GM19328 (cell line): Measurements from ENCODE around the gene ANKS1B.
"Not testable (repeated sequence)": the region's sequence is repeated elsewhere in the genome, so short reads cannot be mapped to it uniquely, and the experiment has no call there.

Experiments
- ATAC-seq: cut with Tn5 transposase; IDR thresholded peaks from one replicate; pipeline ENCODE4 v1.9.1; 2021; ENCODE audit warnings: mild to moderate bottlenecking, moderate library complexity; ENCODE audit not compliant: unreplicated experiment

The ANKS1B gene

DNA sequence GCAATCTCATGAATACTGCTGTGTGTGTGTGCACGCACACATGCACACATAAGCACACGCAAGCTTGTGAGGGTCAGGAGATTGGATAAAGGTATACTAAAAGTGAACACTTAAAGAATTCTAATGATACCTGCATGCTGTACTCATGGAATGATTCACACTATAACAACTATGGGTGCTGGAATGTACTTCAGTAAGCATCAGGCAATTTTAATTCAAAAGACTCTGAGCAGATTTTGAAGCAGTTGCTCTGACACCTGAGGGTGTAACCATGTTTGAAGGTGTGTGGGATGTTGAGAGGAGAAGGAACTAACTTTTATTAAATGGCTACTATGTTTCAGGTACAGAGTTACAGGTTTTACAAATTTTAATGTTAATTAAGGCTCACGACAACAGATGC lies 275.6 kb downstream of the ANKS1B start:
- ATAC-seq, result no peak

DNA sequence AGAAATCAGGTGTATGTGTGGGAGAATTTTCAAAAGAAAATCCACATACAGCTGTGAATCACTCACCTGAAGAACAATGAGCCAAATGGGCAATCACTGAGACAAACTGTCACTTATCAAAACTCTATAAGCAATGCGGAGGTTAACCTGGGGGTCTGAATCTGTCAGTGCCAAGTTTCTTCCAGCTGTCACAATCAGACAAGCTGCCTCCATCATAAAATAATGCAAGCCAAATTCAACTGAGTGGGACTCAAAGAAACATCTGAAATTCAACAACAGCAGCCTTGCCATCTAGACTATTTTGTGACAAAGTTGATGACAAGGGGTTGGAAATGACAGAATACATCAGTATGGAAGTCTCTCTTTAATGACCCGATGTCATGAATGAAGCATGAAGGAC lies 276.9 kb downstream of the ANKS1B start:
- no peak for ATAC-seq

DNA sequence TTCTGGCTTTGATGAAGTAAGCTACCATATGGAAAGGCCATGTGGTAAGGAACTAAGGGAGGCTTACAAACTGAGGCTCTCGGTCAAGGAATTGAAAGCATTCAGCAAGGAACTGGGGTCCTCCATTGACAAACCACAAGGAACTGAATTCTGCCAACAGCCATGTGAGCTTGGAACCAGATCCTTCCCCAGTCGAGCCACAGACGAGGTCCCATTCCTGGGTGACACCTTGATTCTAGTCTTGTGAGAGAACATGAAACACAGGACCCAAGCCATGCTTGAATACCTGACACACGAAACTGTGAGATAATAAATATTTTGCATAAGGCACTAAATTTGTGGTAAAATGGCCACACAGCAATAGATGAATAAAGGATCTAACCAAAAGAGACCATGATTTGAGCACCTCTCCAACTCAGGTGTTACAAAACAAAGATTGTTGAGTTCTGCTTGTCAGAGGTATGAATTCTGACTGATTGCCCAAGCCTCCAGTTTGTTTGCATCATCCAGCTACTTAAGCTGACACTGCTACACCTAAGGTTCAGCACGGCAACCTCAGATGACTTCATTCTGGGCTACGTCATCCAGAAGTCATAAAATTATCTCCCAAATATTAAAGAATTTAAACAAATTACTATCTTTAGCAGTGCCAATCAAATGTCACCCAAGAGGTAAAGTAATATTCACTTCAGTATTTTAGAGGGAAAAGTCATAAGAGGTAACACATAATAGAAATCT lies 277.8 kb downstream of the ANKS1B start:
- ATAC-seq, result no peak

DNA sequence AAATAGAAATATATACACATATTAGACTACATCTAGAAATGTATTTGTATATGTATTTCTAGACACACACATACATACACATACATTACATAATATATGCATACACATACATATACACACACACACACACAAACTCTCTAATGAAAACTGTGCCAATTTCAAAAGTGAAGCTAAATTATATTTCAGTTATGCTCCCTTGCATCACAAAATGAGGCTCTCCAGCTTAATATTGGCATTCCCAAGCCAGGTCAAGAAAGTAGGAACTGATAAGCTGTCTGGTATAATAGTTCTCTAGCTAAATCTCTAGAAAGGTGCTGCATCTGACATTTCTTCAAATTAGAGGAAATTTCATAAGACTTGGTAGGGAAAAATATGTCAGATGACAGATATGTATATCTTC lies 280.3 kb downstream of the ANKS1B start:
- ATAC-seq, result no peak

DNA sequence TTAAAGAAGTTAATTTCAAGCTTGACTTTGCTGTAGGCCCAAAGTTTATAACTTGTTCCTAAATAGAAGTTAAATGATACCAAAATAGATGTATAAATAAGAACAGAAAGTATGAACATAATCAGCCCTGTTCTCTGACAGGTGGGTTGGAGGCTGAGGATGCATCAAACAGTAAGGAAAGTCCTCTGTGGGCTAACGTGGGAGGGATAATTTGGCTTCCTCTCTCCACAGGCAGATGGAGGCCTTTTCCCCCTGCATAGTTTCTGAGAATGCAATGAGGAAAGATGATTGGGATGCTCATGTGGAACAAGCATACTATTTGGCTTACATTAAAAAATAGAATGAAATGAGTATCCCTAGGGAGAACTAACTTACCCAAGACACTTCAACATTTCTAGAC lies 280.7 kb downstream of the ANKS1B start:
- no peak for ATAC-seq

DNA sequence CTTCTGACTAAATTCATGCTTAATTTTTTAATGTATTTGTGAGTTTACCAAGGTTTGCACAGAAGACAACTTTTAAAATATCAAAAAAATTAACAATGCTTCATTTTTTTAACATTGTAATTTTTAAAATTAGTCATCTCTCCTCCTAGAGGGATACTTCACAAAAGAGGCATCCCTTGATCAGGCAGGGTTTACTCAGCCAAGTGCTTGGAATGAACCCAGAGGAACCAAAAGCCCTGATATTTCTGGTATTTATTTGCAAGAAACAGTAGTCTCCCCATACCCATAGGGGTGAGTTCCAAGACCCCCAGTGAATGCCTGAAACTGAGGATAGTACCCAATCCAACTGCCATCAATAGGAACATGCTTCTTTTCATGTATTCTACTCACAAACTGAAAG lies 284.7 kb downstream of the ANKS1B start:
- ATAC-seq, result no peak

DNA sequence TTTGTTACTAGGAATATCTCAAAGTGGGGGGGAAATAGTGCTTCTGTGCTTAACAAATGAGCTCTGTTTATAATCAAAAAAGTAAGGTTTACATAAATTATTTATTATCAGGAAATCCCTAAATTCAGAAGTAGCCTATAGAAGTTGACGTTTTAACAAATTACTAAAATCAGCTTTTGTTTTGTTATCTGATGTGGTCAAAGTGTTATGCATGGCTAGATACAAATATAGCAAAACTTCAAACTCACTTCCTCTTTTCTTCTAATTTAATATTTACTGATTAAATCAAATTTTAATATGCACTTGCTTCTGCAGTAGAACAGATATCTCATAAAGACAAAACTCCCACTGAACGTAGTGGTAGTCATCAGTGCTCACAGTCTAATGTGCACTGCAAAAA lies 289.7 kb downstream of the ANKS1B start:
- ATAC-seq, result no peak

DNA sequence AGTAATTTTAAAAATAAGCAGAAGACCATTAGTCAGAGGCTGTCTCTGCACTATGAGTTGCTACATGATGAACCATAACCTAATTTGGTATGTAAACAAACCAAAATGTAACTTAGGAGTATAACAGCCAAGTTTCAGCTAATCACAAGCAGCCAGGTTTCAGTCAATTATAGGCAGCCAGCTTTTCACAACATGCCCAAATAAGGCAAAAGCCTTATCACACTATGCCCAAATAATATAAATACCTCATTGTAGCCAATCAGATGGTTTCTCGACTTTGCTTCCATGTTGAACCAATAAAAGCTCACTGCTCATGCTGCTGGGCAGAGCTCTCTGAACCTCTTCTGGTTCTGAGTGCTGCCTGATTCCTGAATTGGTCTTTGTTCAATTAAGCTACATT lies 298.6 kb downstream of the ANKS1B start:
- ATAC-seq, result no peak

DNA sequence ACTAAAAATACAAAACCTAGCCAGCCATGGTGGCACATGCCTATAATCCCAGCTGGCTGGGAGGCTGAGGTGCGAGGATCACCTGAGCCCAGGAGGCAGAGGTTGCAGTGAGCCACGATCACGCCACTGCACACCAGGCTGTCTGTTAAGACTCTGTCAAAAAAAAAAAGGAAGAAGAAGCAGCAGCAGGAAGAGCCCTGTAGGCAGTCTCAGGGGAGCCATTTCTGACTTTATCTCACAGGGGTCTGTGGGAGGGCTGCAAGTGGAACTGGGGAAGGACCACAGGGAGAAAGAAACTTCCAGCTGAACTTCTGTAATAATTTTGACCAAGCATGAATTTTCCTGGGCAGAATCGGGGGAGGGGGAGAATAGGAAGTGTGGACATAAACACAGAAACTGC lies 304.5 kb downstream of the ANKS1B start:
- no peak for ATAC-seq

DNA sequence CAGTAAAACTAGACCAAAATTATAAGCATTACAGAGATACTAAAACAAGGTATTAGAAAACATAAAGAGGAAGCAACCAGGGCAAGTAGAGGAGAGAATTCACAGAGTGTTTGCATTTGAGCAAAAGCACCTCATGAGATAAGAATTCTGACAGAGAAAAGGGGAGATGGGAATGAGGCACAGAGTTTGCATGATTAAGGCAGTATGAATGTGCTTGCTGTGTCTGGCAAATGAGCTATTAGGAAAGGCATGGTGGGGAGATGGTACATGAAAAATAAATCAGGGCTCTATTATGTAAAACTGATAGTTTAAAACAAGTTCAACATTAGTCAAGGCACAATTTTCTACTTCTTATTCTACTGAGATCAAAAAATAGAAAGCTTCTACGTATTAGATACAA lies 314.1 kb downstream of the ANKS1B start:
- ATAC-seq, result no peak

DNA sequence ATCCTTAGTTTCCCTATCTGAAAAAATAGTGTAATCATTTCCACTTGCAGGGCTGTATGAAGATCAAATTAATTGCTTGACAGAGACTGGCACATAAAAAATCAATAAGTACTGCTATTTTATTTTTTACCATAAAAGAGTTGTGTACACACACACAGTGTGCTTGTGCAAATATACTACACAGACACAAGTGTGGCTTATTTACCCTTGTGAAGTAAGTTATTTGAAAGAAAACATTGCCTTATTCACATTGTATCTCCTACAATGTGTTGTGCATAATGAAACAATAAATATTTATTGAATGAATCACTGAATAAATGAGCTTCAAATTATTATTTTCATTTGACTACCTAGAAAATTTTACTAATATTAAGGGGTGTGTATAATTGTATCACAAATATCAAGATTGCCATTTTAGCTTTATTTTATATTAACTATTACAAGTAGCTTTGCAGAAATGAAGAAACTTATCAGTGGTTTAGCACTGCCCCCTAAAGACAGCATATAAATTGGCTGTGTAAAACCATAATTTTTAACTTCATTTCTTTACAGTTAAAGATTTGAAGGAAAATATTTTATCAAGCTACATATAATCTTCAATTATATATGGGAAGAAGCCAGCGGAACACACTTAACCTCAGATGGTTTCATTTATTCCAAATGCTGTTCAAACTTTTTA lies 325.9 kb downstream of the ANKS1B start:
- ATAC-seq, result no peak

DNA sequence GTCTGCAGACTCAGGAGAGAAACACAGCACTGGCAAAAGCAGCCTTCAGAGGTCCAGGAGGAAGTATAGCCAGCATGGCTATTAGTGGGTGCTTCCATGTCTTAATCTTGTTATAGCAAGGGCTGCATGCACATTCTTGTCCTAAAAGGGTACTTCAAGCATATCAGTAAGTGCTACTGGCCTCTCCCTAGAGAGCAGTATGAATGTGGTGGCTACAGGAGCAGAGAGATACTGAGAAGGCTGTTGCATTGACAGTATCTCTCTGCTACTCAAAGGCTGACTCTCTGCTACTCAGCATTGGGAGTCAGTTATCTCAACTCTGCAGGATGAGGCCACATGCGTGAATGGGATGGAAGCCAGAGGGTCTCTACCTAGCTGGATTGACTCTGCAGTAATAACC lies 335.2 kb downstream of the ANKS1B start:
- ATAC-seq, result no peak

DNA sequence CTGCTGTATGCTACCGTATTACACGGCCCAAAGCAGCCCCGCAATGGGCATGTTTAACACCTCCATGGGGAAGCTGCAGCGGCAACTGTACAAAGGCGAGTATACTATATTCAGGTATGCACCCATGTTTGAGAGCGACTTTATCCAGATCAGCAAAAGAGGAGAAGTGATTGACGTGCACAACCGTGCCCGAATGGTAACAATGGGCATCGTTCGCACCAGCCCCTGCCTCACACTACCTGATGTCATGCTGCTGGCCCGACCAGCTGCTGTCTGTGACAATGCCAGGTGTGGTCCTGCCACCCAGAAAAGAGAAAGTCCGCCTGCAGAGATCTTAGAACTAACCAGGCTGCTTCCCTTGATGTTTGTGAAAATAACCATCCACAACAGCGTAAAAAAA lies 336.6 kb downstream of the ANKS1B start:
- no peak for ATAC-seq

DNA sequence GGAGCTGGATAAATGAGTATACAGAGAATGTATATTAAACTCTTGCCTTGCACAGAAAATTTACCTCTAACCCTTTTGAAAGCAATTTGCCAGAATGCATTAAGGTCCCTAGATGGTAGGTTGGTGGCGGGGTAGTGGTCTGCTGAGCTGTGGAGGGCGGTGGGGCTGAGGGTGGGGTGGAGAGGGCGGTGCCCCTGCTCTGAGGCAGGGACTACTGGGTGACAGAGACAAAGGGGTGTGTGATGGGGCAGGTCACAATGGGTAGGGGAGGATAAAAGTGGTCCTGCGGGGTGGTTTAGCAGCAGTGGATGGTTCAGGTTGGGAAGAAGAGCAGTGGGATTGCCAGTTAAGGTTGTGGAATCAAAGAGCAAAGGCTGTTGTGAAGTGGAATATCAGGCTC lies 337.3 kb downstream of the ANKS1B start, which contains the start of gene GARIN6:
GARIN6 (plus strand) TSS at position 301 of the 400 bp plus-strand sequence. CDS start 422 bp downstream, outside the sequence.
- ATAC-seq, result no peak

DNA sequence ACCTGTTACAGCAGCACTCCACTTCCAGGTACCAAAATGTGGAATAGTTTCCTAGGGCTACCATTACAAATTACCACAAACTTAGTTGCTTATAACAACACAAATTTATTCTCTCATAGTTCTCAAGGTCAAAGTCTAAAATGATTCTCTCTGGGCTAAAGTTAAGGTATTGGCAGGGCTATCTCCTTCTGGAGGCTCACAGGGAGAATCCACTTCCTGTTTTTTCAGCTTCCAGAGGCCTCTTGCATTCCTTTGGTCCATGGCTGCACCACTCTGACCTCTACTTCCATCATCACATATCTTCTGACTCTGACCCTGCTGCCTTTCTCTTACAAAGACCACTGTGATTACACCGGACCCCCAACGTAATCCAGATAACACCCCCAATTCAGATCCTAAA lies 340.1 kb downstream of the ANKS1B start:
- no peak for ATAC-seq

DNA sequence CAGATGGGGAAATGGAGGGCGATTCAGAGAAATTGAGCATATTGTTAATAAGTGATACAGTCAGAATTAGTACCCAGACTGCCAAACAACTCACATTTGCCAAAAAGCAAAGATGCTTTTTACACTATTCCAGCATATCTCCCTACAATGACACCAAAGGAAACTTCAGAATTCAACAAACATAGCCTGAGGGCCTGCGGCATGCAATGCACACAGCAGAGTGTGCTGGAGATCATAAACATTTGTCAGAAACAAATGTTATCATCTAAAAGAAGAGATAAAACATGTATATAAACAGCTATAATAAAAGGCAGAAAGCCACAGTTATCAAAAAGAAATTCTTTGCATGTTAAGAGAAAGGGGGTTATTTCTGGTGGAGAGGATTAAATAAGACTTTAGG lies 357.3 kb downstream of the ANKS1B start:
- no peak for ATAC-seq

DNA sequence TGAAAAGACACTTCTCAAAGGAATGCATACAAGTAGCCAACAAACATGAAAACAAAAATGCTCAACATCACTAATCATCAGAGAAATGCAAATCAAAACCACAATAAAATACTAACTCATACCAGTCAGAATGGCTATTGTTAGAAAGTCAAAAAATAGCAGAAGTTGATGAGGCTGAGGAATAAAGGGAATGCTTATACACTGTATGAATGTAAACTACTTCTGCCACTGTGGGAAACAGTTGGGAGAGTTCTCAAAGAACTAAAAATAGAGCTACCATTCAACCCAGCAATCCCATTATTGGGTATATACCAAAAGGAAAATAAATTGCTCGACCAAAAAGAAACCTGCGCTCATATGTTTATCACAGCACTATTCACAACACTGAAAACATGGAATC lies 360.1 kb downstream of the ANKS1B start:
- not testable (repeated sequence) for ATAC-seq

DNA sequence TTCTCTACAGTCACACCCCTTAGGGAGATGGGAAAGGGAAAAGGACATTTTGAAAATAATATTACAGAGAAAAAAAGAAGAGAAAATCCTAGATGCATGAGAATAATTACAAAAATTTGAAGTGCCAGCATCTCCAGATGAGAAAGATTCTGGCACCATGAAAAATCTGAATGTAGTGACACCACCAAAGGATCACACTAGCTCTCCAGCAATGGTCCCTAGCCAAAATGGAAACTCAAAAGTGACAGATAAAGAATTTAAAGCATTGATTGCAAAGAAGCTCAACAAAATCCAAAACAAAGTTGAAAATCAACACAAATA lies 364.6 kb downstream of the ANKS1B start:
- ATAC-seq, result no peak

DNA sequence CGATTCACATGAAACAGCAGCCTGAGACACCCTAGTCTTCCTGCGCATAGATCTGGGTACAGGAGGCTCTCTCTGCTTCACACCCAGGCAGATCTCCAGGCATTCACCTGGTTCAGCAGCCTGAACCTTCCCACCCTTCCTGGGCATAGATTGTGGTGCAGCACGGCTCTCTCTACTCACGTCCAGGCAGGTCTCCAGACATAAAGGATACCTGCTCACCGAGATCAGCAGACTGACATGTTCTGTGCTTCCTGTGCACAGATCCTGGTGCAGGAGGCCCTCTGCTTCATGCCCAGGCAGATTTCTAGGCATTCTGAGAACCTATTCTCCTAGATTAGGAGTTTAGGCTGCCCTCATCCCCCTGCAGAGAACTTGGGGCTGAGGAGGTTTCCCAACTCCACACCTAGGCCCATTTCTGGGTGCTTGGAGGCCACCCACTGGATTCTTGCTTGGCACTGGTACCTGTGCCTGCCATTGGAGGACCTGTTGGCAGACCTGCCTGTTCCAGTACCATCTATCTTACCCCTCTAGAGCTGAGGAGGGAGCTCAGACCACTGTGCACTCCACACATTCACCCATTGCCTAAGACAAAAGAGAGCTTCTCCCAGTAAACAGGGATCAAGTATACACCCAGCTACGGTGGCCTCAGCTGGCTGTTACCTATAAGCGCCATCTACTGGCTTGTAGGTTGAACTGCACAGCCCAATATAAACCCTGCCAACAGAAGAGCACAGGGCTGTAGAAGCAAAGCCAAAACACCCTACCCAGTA lies 365.2 kb downstream of the ANKS1B start:
- ATAC-seq, result peak; percentile 93

DNA sequence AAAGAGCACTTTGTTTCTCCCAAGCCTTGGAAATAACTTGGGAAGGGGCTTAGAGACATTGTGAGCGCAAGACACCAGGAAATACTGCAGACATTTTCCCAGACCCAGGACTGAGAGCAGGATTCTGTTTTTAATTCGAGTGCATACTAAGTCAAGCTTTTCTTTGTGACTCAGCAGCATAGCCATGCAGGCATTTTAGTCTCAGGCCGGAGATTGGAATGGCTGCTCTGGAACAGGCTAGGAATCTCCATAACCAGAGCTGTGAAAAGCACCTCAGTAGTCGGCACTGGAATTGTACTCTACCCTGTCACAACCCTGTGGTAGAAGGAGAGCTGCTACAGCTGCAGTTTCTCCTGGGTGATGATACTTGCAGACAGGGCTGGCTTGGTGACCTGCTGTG lies 366.1 kb downstream of the ANKS1B start:
- no peak for ATAC-seq

DNA sequence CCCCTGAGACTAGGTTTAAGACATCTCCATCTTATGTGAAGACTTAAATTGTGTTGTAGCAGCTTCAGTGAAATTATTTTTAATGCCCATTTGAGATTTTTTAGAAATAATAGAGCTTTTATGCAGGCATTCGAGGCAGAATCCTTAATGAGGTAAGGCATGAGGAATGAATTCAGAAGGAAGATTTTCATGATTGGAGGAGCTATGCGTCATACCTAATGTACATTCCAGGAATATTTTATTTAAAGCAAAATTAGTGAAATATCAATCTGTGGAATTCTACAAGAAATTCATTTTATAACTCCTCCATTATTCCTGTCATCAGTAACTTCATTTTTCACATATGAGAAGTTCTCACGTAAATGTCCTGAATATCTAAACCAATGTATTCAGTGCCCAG lies 373.1 kb downstream of the ANKS1B start:
- ATAC-seq, result no peak

DNA sequence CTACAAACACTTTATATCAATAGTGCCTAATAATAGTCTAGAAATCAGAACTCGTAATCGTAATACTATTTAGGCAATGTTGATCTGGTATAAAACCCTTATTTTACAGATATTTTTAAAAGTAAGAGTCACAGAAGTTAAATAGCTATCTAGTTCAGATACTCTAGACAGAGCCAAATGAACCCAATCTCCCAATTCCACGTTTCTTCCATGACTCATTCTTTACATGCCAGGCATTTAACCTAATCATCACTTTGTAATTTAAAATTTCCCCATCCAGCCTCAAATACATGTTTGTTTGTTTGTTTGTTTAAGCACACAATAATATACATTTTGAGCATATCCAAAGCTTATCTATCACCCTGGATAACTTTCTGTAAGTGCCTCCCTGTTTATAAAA lies 373.6 kb downstream of the ANKS1B start:
- ATAC-seq, result no peak
